ENCODE results near the gene PTRHD1.
"Not testable (repeated sequence)": the region's sequence is repeated elsewhere in the genome, so short reads cannot be mapped to it uniquely, and the experiment has no call there.

PTRHD1 gene

DNA sequence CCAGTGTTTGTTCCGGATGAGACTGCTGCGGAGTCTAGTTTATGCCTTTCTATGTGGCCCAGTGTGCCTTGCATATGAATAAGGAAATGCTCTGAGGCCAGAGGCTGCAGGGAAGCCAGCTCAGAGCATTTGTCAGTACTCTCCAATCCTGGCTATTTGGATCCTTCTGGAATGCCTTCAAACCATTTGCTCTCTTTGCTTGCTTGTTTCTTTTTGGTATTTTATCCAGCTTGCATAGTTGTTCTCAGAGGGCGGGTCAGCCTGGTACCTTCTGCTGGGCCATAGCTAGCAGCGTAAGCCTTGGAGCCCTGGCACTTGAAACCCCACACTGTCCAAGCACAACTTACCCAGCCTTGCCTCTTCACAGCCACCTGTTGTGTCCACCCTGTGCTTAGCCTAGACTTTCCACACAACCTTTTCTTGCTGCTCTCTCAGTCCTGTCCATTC, 20.5 kb upstream of the PTRHD1 start:
- no peak for FAIRE-seq
- no peak for DNase-seq (ENCODE audit: insufficient read length, low spot score)

DNA sequence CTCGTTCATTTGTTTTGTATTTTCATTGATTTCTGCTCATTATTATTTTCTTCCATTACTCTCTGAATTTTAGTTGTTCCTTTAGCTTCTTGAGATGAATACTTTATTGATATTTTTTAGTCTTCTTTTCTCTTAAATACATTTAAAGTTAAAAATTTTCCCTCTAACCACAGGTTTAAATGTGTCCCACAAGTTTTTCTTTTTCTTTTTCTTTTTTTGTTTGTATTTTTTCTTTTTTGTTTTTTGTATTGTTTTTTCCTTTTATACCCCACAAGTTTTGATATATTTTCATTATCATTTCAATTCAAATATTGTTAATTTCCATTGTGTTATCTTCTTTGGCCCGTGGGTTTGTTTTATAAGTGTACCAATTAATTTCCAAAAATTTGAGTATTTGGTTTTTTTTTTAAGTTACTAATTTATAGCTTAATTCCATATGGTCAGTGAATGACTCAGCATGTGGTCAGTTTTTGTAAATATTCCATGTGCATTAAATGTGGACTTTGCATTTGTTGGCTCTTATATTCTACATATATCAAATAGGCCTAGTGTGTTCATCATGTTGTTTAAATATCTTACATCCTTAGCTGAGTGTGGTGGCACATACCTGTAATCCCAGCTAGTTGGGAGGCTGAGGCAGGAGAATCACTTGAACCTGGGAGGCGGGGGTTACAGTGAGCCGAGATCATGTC, 16.3 kb upstream of the PTRHD1 start:
- FAIRE-seq (no peak), DNase-seq (ENCODE audit: insufficient read length, low spot score) (no peak)

DNA sequence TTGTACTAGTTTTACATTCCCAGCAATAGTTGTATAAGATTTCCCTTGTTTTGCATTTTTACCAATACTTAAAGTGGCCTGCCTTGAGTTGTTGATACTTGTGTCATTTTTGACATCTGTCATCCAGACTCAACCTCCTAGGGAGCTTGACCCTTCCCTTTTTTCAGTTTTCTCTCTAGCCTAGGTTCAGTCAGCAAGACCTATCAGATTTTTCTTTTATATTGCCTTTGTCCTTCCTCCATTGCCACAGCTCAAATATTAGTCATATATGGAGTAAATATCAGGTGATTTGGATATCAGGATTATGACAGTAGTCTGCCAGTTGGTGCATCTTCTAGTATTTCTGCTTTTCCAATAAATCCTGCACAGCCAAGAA, 13.5 kb upstream of the PTRHD1 start:
- DNase-seq (ENCODE audit: insufficient read length, low spot score) = no peak
- FAIRE-seq = no peak

DNA sequence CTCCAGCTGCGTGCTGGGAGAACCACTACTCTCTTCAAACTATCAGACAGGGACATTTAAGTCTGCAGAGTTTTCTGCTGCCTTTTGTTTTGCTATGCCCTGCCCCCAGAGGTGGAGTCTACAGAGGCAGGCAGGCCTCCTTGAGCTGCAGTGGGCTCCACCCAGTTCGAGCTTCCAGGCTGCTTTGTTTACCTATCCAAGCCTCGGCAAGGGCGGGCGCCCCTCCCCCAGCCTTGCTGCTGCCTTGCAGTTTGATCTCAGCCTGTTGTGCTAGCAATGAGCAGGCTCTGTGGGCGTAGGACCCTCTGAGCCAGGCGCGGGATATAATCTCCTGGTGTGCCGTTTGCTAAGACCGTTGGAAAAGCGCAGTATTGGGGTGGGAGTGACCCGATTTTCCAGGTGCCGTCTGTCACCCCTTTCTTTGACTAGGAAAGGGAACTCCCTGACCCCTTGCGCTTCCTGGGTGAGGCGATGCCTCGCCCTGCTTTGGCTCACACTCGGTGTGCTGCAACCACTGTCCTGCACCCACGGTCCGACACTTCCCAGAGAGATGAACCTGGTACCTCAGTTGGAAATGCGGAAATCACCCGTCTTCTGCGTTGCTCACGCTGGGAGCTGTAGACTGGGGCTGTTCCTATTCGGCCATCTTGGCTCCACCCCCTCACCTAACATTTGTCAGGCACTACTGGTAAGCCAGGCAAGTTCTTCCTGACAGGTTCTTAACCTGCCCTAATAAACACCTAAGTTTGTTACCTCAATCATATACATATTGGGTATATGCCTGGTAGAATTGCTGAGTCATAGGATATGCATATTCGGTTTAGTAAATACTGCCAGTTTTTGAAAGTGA, 12.8 kb upstream of the PTRHD1 start:
- FAIRE-seq; DNase-seq (ENCODE audit: insufficient read length, low spot score): not testable (repeated sequence)

DNA sequence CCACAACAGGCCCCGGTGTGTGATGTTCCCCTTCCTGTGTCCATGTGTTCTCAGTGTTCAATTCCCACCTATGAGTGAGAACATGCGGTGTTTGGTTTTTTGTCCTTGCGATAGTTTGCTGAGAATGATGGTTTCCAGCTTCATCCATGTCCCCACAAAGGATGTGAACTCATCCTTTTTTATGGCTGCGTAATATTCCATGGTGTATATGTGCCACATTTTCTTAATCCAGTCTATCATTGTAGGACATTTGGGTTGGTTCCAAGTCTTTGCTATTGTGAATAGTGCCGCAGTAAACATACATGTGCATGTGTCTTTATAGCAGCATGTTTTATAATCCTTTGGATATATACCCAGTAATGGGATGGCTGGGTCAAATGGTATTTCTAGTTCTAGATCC, 7.3 kb upstream of the PTRHD1 start:
- not testable (repeated sequence) for FAIRE-seq

GRCh38 chr2:24797644-24798043, 4.5 kb upstream of the PTRHD1 start:
- no peak for FAIRE-seq
- DNase-seq (ENCODE audit: insufficient read length, low spot score) = no peak

More for the DNA sequence above, 7.3 kb upstream of the PTRHD1 start:
- not testable (repeated sequence) for DNase-seq (ENCODE audit: insufficient read length, low spot score)

DNA sequence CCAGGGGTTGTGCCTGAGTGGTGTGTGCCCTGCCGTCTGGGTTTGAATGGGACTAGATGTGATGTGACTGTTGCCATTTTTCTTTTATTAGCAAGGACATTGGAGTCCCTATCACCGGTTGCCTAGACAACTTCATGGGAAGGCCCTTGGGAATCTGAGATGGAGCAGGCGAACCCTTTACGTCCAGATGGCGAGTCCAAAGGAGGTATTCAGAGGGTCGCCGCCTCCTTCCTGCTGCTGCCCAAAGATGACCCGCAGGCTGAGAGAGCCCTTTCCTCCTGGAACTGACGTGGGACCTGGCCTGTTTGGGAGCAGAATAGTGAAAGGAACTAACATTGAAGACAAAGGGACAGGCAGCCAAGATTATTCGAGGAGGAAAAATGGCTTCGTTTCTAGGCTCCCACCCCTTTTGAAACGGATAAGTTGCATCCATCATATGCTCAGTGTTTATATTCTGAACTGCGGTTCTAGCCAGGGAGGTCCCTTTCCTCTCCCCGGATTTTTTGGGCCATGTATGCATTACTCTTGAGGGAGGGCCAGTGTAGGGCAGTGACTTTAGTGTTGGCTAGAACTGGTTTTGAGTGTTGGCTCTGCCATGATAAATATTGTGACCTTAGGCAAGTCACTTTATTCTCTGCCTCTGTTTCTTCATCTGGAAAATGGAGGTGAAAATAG, 707 bp upstream of the PTRHD1 start:
- peak; percentile 33 for FAIRE-seq

DNA sequence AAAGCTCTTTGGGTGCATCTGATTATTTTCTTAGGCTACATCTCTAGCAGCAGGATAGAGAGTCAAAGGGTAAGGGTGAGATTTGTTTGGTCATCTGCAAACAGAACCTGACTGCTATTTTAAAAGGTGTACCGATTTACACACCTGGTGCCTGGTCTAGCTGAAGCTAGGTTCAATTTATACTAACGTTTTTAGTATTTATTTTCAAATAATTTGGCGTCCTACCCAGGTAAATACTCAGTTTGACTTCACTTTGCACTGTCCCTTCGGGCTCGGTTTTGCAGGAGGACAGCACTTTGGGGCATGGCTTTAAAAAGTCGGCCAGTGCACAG, 683 bp downstream of the PTRHD1 start:
- DNase-seq (ENCODE audit: insufficient read length, low spot score) (no peak), FAIRE-seq (no peak)

More for the DNA sequence above, 707 bp upstream of the PTRHD1 start:
- DNase-seq (ENCODE audit: insufficient read length, low spot score) = no peak

- FAIRE-seq (no peak), DNase-seq (ENCODE audit: insufficient read length, low spot score) (no peak)
These were observed 1.7 kb downstream of the PTRHD1 start for GRCh38 chr2:24791452-24791851.

DNA sequence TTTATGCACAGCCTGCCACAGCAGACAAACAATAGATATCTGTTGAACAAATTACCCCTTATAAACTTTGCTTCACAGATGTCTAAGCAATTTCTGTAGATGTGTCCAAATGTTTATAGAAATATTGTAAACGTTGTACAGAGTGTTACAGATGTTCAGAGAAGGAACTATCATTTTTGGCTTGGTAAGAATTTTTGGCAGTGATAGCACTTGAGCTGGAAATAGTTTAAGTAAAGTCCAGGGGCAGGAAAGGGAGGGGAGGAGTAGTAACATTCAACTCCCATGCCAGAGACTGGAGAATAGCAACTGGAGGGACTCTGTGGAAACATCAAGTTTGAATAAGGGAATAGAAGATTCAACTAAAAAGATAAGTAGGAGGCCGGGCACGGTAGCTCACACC, 4.4 kb downstream of the PTRHD1 start:
- FAIRE-seq = no peak
- DNase-seq (ENCODE audit: insufficient read length, low spot score) = no peak

GRCh38 chr2:24787532-24787931, 5.7 kb downstream of the PTRHD1 start:
- DNase-seq (ENCODE audit: insufficient read length, low spot score) = no peak
- no peak for FAIRE-seq

GRCh38 chr2:24785671-24786321, 7.4 kb downstream of the PTRHD1 start:
- peak; percentile 24 for DNase-seq (ENCODE audit: insufficient read length, low spot score)
- FAIRE-seq = peak; percentile 72

DNA sequence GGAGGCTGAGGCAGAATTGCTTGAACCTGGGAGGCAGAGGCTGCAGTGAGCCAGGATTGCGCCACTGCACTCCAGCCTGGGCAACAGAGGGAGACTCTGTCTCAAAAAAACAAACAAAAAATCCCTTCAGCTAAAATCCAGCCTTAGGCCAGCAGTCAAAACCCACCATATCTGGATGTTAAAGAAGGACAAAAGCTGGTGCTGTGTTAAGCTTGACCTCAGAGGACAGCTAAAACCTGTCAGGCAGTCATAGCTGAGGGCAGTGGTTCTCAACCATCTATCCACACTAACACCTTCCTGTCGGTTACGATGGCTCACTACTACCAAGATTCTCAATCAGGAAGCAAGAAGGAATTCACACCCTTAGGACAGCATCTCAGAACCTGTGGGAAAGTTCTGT, 9.6 kb downstream of the PTRHD1 start:
- FAIRE-seq = no peak
- DNase-seq (ENCODE audit: insufficient read length, low spot score) = no peak

GRCh38 chr2:24779116-24779515, 14.1 kb downstream of the PTRHD1 start:
- FAIRE-seq = no peak

DNA sequence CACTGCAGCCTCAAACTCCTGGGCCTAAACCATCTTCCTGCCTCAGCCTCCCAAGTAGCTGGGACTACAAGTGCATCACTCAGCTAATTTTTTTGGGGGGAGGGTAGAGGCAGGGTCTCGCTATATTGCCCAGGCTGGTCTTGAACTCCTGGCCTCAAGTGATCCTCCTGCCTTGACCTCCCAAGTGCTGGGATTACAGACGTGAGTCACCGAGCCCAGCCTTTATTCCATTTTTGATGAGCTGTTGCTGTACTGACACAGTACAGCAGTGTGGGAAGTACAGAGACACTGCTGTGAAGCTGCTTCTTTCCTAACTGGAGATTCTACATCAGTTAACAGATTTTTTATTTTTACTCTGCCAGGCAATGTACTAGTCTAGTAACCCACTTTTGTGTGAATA, 18.8 kb downstream of the PTRHD1 start:
- DNase-seq (ENCODE audit: insufficient read length, low spot score) = no peak
- FAIRE-seq = no peak

More at GRCh38 chr2:24779116-24779515, 14.1 kb downstream of the PTRHD1 start:
- DNase-seq (ENCODE audit: insufficient read length, low spot score) = no peak

DNA sequence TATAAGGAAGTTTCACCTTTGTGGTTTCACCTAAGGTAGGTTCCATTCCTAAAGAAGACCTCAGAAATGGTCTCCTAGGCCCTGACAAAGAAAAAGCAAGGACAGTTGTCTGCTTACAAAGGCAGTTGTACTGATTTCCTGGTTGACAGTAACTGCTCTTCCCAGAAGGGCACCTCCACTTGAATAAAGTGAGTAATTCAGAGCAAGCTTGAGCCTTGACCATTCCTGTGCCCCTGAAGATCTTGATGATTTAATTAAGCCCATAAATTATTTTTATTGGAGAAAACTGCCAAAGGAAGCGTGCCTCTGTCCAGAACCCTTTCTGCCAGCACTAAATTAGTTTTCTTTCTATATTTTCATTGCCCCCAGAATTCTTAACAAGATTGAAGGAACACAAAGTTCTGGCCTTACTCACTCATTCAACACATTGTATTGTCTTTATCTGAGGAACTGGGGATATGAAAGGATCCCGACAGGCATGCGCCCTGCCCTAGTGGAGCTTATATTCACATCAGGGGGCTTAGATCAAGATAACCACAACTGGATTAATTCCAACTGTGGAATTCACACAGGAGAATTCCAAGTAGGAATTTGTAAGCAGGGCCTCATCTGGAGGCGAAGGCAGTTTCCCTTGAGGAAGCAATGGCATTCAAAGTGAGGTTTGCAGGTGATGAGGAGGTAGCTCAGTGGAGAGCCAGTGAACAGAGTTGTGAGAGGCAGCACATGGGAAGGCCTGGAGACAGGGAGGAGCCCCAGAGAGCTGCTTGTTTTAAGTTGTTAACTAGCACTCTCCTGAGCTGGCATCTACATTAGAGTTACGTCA, 21.2 kb downstream of the PTRHD1 start:
- DNase-seq (ENCODE audit: insufficient read length, low spot score) = no peak
- no peak for FAIRE-seq

DNA sequence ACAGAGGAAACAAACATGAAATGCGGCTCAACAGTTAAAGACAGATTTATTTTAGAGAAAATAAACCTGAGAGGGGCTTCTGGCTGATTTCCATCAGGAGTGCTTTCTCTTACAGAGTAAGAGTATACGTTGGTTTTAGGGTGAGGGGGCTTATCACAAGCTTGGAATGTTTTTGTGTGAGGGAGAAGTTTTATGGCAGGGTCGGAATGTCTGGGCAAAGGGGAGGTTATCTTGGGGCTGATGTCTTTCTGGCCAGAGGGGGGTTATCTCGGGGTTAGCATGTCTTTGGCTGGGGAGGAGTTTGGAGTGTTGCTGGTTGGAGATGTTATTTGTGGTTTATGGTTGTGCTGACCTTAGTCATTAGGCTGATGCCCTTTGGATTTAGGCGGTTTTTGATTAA, 22.1 kb downstream of the PTRHD1 start:
- FAIRE-seq = no peak

DNA sequence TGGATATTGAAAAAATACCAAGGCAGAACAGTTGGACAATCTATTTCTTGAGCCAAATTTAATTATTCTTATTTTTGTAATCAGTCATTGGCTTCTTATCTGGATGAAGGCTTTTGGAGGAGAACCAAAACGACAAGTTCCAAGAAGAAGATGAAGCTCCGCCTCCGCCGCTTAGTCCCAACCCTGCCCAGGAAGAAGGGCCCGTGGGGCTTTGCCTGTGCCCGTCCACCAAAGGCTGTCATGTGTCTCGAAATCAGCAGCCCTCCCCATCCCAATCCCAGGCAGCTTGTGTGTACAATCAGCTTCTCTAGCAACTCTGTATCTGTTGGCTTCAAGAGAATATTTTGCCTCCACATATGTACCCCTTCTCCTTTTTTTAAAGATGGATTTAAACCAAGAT, 24.6 kb downstream of the PTRHD1 start:
- DNase-seq (ENCODE audit: insufficient read length, low spot score) = no peak
- no peak for FAIRE-seq

More for the DNA sequence above, 22.1 kb downstream of the PTRHD1 start:
- DNase-seq (ENCODE audit: insufficient read length, low spot score) = no peak

DNA sequence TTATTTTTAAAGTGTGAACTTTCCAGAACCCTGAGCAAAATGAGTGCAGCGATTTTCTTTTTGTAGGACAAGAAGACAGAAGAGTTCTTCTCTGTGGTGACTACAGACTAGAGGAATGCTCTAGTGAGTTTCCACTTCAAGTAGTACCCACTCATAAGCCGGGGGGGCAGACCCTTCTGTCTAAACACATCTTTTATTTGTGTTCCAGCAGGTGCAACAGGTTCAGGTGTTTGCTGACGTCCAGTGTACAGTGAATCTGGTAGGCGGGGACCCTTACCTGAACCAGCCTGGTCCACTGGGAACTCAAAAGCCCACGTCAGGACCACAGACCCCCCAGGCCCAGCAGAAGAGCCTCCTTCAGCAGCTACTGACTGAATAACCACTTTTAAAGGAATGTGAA, 25.2 kb downstream of the PTRHD1 start:
- no peak for DNase-seq (ENCODE audit: insufficient read length, low spot score)
- FAIRE-seq = no peak

- DNase-seq (ENCODE audit: insufficient read length, low spot score) (no peak), FAIRE-seq (no peak)
These were observed 26.6 kb downstream of the PTRHD1 start for GRCh38 chr2:24766609-24767008.
